Measurements from ENCODE around the gene CDK19.
"Not testable (repeated sequence)": the region's sequence is repeated elsewhere in the genome, so short reads cannot be mapped to it uniquely, and the experiment has no call there.

CDK19 gene

DNA sequence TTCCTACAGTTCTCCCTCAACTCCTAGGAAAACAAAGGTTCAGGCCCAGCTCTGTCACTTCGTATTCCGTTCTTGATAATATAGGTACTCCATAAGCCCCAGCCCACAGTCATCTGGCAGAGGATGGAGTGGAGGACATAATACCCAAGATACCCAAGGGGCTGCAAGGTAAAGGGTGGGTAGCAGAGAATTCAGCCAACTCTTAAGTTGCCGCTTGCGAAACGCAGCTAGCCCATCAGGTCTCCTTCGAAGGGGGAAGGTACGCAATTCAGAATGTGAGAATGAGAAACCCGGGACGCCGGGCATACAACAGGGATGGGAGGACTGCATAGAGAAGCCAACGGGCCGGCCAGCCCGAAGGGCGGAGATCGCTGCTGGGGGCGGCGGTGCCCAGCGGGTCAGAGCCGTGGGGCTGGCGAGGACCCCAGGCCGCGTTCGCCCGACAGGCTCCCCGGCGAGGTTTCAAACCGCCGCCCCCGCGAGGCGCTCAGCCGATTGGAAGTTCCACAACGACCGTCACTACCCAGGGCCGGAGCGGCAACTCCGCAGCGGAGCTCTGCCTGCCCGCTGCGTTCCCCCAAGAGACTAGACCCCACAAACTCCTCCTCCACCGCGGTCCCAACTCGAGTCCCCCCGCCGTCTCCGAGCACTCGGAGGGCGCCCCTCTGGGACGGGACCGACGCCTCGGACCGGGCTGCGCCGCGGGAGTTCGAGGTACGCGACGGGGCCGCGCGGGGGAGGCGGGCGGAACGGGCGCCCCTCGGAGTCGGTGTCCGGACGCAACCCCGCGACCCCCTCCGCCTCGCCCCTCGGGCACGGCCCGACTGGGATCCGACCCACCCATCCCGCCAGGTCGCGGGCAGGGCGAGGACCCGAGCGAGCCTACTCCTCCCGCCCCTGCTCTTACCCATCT is 911 bp downstream of the CDK19 start:
- peak; percentile 21 to 34 for DNase-seq (ENCODE audit: low read depth in 1 of 2, low spot score in 1 of 2)

DNA sequence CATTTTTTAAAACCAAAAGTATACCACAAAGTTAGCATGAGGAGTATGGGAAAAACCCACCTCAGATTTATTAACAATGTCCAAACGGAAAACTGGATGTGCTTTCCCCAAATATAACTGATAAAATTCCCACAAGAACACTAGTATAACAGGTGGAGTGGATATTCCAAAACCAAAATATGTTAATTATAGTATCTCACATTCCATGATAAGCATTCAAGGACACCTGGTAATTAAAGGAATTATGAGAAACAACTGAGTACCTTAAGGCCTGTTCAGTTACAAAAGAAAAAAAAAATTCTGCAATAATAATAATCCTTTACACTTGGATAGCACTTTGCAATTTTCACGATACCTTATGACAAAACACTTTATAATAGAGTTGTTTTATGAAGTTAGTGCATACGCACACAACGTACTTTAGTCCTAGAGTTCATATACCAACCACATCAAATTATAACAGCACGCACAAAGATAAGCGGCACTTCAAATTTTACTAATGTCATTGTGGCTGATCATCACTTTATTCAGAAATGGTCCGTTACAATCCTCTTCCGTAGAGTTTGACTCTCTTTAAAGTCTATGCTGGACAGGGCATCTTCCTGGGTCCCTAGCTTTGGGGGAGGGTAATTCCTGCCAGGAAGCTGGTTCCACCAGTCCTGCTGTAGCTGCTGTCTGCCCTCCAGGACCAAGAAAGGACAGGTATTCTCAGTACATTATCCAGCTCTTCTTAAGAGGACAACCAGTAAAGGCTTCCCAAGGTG is 1.7 kb downstream of the CDK19 start:
- DNase-seq (ENCODE audit: low read depth in 1 of 2, low spot score in 1 of 2): no peak

DNA sequence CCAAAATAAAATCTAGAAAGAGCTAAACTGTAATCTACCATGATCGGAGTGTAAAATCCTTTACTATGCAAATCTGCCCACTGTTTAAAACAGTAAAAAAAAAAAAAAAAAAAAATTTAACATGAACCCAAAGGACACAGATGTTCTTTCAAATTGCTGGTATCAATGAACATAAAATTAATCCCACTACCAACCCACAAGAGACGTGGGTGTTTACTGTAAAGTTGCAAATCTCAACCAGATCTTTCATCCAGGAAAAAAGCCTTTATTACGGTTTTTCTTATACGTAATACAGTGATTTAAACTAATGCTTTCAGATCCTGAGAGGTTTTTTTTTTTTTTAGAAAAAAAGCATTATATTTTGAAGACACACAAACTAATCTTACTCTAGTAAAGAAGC is 2.5 kb downstream of the CDK19 start:
- no peak for DNase-seq (ENCODE audit: low read depth in 1 of 2, low spot score in 1 of 2)

DNA sequence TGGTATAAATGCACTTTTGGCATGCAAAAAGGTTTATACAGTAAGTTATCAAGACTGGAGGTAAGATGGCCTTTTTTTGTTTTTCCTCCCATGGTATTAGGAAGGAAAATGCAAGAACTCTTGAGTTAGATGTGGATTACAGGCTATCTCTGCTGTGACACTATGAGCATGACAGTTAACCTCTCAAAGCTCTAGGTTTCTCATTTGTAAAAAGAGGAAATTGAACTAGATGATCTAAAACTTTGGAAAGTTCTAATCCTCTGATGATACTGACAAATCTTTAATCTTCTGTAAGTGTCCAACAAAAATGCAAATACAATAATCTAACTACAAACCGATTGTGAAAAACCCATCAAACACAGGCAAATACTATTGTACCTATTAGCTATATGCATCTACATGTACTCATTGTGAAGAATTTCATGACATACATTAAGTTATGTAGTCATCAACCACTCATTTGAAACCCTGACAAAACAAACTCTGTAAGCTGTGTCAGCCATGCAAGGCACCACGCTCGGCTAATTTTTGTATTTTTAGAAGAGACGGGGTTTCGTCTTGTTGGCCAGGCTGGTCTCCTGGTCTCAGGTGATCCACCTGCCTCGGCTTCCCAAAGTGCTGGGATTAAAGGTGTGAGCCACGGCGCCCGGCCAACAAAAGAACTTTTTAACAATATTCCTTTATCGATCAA is 4.2 kb downstream of the CDK19 start:
- DNase-seq (ENCODE audit: low read depth in 1 of 2, low spot score in 1 of 2): no peak

DNA sequence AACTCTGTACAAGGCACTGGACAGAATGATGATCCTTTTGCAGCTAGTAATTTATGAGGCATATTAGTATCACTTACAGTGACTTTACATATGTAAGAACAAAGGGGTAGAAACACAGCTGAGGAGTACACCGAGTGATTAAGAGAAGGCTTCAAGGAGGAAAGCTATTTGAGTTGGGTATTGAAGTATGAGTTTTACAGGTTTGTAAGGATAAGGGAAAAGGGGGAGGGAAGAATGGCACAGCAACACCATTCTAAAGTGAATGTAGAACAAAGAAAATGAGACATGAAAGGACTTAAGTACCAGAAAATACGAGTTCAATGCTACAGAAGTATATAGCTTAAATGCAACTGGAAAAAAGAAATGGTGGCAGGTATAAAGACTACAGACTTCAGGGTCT is 5.5 kb downstream of the CDK19 start:
- DNase-seq (ENCODE audit: low read depth in 1 of 2, low spot score in 1 of 2): no peak

DNA sequence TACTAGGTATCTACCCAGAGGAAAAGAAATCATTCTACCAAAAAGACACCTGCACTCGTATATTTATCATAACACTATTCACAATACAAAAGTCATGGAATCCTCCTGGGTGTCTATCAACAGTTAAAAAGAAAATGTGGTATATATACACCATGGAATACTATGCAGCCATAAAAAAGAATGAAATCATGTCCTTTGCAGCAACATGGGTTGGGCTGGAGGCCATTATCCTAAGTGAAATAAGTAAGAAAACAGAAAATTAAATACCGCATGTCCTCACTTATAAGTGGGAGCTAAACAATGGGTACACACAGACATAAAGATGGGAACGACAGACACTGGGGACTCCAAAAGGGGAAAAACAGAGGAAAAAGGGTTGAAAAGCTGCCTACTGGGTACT is 13.1 kb downstream of the CDK19 start:
- DNase-seq (ENCODE audit: low read depth in 1 of 2, low spot score in 1 of 2): not testable (repeated sequence)

DNA sequence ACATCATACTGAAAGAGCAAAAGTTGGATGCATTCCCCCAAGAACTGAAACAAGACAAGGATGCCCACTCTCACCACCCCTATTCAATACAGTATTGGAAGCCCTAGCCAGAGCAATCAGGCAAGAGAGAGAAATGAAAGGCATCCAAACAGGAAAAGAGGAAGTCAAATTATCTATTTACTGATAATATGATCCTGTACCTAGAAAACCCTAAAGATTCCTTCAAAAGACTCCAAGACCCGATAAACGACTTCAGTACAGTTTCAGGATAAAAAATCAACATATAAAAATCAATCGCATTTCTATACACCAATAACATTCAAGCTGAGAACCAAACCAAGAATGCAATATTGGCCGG is 14.5 kb downstream of the CDK19 start:
- no peak for DNase-seq (ENCODE audit: low read depth in 1 of 2, low spot score in 1 of 2)

DNA sequence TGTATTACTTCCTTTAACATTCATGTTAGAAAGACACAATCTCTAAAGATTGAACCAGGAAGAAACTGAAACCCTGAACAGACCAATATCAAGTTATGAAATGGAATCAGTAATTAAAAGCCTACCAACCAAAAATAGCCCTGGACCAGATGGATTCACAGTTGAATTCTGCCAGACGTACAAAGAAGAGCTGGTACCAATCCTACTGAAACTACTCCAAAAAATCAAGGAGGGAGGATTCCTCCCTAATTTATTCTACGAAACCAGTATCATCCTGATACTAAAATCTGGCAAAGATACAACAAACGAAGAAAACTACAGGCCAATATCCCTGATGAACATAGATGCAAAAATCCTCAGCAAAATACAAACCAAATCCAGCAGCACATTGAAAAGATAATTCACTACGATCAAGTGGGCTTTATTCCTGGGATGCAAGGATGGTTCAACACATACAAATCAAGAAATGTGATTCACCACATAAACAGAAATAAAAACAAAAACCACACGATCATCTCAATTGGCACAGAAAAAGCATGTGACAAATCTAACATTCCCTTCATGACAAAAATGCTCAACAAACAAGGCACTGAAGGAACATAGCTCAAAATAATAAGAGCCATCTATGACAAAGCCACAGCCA is 15.0 kb downstream of the CDK19 start:
- no peak for DNase-seq (ENCODE audit: low read depth in 1 of 2, low spot score in 1 of 2)

DNA sequence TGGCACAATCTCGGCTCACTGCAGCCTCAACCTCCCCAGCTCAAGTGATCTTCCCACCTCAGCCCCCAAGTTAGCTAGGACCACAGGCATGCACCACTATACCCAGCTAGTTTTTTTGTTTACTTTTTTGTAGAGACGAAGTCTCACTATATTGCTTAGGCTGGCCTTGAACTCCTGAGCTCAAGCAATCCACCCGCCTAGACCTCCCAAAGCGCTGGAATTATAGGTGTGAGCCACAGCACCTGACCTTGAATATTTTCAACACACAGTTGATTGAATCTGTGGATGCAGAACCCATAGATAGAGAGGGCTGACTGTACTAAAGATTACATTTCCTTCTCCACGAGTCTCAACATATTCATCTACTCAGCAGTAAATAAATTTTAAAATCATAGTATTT is 15.6 kb downstream of the CDK19 start:
- DNase-seq (ENCODE audit: low read depth in 1 of 2, low spot score in 1 of 2): no peak

DNA sequence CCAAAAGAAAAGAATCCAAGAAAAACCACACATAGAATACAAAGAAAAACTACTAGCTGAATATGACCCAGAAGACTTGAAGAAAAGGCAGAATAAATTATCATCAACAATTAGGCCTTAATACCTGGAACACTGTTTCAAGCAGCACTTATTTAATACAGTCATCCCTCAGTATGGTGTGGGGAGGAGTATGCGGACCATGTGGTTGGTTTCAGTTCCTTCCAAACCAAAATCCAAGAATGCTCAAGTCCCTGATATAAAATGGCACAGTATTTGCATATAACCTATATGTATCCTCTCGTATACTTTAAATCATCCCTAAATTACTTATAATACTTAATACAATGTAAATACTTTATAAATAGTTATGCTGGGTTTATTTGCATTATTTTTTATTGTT is 16.1 kb downstream of the CDK19 start:
- DNase-seq (ENCODE audit: low read depth in 1 of 2, low spot score in 1 of 2): no peak

DNA sequence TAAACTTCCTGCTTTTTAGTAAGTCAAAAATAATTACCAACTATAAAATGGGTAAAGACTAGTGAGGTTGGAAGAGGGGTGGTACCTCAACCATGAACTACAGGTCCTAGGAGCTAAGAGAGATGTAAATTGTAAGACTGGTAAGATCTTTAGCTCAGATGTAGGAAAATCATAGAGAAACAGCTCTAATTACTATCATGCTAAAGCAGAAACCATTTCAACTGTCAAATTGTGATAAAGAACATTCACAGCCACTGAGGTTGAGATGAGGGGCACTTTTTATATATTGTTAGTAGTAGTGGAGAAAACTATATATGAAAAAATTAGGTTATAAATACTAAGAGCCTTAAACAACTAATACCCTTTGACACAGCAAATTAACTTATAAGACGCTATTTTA is 20.0 kb downstream of the CDK19 start:
- DNase-seq (ENCODE audit: low read depth in 1 of 2, low spot score in 1 of 2): no peak

DNA sequence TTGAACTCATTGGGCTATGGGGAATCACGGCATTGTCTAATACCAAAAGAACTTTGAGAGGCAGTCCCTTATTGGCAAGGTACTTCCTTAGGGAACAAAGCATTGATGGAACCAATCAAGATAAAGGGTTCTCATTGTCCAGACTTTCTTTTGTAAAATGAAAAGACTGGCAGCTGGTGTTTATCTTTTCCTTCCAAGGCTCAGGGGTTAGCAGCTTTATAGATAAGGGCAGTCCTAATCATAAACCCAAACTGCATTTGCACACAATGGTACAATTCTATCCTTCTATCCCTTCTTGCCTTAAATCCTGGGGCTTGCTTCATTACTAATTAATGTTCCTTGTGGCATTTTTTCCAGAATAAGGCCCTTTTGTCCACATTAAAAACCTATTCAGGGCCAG is 28.6 kb downstream of the CDK19 start:
- DNase-seq (ENCODE audit: low read depth in 1 of 2, low spot score in 1 of 2): no peak

DNA sequence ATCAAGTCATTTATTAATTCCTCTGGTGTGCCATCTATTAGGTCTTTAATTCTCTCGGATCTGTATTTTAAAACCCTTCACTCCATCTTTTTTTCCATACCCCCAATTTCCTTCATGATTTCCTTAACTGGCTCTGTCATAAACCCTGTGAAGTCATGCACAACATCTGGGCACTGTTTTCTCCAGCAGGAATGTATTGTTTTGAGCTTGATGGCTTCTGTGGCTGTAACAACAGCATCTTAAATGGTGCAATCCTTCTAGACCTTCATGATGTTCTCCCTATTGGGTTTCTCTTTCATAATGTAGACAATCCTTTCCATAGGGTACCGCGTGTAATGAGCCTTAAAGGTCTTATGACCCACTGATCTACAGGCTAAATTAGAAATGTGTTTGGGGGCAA is 29.0 kb downstream of the CDK19 start:
- no peak for DNase-seq (ENCODE audit: low read depth in 1 of 2, low spot score in 1 of 2)

DNA sequence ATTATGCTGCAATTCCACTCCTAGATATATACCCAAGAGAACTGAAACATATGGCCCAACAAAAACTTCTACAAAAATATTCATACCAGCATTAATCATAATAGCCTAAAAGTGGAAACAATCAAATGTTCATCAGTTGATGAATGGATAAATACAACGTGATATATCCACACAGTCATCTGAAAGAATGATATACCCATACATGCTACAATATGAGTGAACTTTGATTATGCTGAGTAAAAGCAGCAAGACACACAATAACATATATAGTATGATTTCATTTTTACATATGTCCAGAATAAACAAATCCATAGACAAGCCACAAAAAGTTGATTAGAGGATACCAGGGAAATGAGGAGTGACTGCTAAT is 30.7 kb downstream of the CDK19 start:
- no peak for DNase-seq (ENCODE audit: low read depth in 1 of 2, low spot score in 1 of 2)

DNA sequence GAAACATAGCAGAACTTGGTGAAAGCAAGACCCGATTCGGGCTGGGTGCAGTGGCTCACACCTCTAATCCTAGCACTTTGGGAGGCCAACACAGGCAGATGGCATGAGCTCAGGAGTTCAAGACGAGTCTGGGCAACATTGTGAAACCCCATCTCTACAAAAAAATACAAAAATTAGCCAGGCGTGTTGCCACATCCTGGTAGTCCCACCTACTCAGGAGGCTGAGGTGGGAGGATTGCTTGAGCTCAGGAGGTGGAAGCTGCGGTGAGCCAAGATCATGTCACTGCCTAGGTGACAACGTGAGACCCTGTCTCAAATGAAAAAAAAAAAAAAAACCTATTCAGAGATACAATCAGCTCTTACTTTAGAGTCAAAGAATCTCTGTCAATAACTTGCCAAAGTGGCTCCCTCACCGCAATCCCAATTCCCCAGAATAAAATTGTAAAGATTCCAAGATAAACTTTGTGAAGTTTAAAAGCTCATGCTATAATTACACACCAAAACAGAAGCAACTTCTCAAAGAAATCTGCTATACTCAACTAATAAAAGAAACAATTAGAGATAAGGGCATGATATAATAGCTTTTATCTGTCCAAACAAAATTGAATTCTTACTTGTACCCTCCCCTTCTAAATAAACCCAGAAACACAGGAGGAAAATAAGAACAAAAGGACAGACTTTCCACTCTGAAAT is 33.6 kb downstream of the CDK19 start:
- DNase-seq (ENCODE audit: low read depth in 1 of 2, low spot score in 1 of 2): no peak

DNA sequence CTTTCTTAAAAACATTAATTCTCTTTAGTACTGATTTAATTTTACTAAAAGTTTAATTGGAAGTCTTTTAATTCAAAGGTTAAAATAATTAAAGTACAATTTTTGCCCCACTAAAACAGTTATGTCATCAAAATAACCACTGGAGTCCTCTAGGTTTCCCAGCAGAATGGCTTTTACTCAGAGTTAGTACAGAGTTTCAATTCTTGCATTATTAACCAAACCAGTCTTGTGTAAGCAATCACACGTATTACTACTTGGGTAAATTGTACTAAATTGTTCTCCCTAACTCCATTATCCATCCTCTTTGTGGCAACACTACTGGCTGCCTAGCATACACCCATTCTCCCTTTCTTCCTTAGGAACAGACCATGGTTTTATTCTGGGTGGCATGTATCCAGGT is 36.9 kb downstream of the CDK19 start:
- no peak for DNase-seq (ENCODE audit: low read depth in 1 of 2, low spot score in 1 of 2)

DNA sequence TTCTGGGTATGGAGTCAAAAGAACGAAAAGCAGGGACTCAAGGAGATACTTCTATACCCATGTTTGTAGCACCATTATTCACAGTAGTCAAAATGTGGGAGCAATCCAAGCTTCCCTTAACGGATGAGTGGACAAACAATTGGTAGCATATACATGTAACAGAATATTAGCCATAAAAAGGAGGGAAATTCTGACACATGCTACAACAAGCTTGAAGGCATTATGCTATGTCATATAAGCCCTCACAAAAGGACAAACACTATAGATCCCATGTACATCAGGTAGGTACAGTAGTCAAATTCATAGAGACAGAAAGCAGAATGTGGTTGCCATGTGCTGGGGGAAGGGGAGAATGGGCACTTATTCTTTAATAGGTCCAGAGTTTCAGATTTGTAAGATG is 37.6 kb downstream of the CDK19 start:
- no peak for DNase-seq (ENCODE audit: low read depth in 1 of 2, low spot score in 1 of 2)

DNA sequence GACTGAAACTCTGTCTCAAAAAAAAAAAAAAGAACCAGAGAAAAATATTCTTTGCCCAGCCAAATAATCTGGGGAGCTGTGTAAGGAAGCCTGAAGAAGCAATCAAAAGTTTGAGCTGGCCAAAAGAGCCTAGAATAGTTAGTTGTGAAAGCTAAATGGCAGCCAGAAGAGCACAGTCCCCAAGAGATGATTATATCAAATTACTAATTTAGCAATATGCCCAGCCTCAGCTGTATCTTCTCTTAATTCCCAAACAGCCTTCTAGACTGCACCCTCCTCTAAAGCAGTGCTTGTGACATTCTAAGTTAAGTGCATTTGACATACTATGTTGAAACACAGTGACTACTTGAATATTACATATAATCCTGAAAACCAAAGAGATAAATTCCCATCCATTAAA is 38.9 kb downstream of the CDK19 start:
- DNase-seq (ENCODE audit: low read depth in 1 of 2, low spot score in 1 of 2): no peak

DNA sequence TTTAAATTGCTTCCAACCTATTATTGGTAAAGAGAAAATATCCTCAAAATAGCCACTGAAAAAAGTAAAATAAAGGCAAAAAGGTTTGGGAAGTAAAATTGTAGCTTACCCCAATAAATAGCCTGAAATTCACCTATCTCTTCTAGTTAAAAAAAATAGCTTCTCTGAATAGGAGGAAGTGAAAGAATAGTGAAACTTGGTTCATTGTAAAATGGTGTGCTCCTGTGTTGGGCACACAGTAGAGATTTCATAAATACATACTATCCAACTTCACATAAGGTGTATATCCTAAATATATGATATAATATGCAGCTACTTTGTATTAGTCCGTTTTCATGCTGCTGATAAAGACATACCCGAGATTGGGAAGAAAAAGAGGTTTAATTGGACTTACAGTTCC is 45.3 kb downstream of the CDK19 start:
- no peak for DNase-seq (ENCODE audit: low read depth in 1 of 2, low spot score in 1 of 2)

DNA sequence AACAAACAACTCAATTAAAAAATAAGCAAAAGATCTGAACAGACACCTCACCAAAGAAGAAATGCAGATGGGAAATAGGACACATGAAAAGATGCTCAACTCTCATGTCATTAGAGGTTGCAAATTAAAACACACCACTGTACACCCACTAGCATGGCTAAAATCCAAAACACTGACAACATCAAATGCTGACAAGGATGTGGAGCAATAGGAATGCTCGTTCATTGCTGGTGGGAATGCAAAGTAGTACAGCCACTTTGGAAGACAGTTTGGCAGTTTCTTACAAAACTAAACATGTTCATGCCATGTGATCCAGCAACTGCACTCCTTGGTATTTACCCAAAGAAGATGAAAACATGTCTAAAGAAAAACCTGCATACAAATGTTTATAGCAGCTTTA is 47.2 kb downstream of the CDK19 start:
- no peak for DNase-seq (ENCODE audit: low read depth in 1 of 2, low spot score in 1 of 2)

DNA sequence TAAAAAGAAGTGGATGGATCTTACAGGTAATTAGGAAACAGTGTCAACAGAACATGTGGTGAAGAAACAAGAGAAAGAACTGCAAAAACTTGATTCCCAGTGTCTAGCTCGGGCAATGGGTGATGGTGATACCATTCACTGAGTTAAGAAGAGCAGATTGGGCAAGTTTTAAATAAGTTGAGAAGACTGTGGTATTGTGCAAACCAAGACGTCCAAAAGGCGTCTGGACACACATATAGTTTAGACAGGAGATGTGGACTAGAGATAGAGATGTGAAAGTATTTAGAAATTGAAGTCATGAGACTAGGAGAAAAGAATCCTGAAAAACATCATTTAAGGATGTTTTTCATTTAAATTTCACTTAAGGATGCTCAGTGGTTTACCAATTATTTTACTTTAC is 53.9 kb downstream of the CDK19 start:
- no peak for DNase-seq (ENCODE audit: low read depth in 1 of 2, low spot score in 1 of 2)

Measured in activated CD4-positive, alpha-beta T cell treated with anti-CD3 and anti-CD28 coated beads, Interleukin-2, amount 50 U/mL, for 24 hours (primary cell).